Left ventricle myocardium inferior (tissue), 1 donor: ENCODE data around the gene ZKSCAN2. TPM values are rescaled to one million over a fixed set of nuclear protein-coding genes. Genes with fewer than 3 reads are reported as not detected.

ENCODE experiments used
- DNase-seq: peaks from one replicate; pipeline ENCODE4 v3.0.0-alpha.2; 2020
- H3K27ac ChIP-seq: fragments of 200-600 bp; replicated peaks from 2 replicates; pipeline ENCODE4 v1.8.0; 2021
- H3K27me3 ChIP-seq: fragments of 200-600 bp; 2 replicates; pipeline ENCODE4 v1.8.0; 2021; ENCODE audit warnings: low read depth
- H3K36me3 ChIP-seq: fragments of 200-600 bp; 2 replicates; pipeline ENCODE4 v1.8.0; 2021
- H3K4me1 ChIP-seq: fragments of 200-600 bp; 2 replicates; pipeline ENCODE4 v1.8.0; 2021
- H3K4me3 ChIP-seq: fragments of 200-600 bp; 2 replicates; pipeline ENCODE4 v1.8.0; 2021; ENCODE audit warnings: mild to moderate bottlenecking, moderate library complexity
- H3K9me3 ChIP-seq: fragments of 200-600 bp; replicated peaks from 2 replicates; pipeline ENCODE4 v1.8.0; 2021
- CTCF ChIP-seq: fragments of 200-600 bp; IDR thresholded peaks from 2 replicates; pipeline ENCODE4 v1.8.0; 2021; ENCODE audit warnings: antibody characterized with exemption, mild to moderate bottlenecking, borderline replicate concordance
- intact Hi-C: fragments of 100-400 bp; cut with micrococcal nuclease; formaldehyde crosslinking; loops from one replicate; pipeline ENCODE4 v1.11.0; 2022
- long read RNA-seq: library from polyadenylated mRNA; unstranded; transcript quantifications from one replicate; pipeline ENCODE4 v2.0.0, GENCODE V29; 2021
- total RNA-seq: library from RNA; stranded (reverse); fragmentation: NEBNext Ultra II Directional; extraction: Animal tissue kit (Norgen Biotek cat#: 25700); gene quantifications from one replicate; pipeline ENCODE4 v1.2.1, GENCODE V29; 2021
- donor health status: DM: no; HTN: yes; CAD: no; lungs with severe emphysema.

ZKSCAN2 gene
- total RNA-seq = 4.4 TPM
- long read RNA-seq, full-length matches to known transcripts = 1 of 4 reads
- long read RNA-seq, partial matches to known transcripts = 3 of 4 reads
- long read RNA-seq, other reads (novel, unspliced or antisense) = 0 of 4 reads

GRCh38 chr16:25257470-25257955, at the start of gene ZKSCAN2:
ZKSCAN2 (minus strand) TSS chr16:25257845; CDS start chr16:25257127, 718 bp downstream.
- H3K27me3 ChIP-seq = no peaks in the 10 kb centered on the region
- peak within 1 kb of the TSS; percentile 79 for H3K4me3 ChIP-seq
- peak within 1 kb of the TSS; percentile 100 for H3K27ac ChIP-seq
- no peak for TF ChIP-seq CTCF
- intact Hi-C loops = no loop called here
- peaks cover 60% of the 10 kb centered on the region for H3K4me1 ChIP-seq
- H3K9me3 ChIP-seq = no peaks in the 10 kb centered on the region
- peaks cover 25% of the 10 kb centered on the region for H3K36me3 ChIP-seq
- DNase-seq = peak; percentile 92

GRCh38 chr16:25299792-25300590, 42.3 kb upstream of the ZKSCAN2 start:
- peaks cover 6% of the 10 kb centered on the region for H3K9me3 ChIP-seq
- intact Hi-C loops = no loop called here
- DNase-seq = no peak
- H3K36me3 ChIP-seq = no peaks in the 10 kb centered on the region
- H3K27ac ChIP-seq = no peak overlapping the region
- no peak for TF ChIP-seq CTCF
- H3K27me3 ChIP-seq = peaks cover 16% of the 10 kb centered on the region
- no peak overlapping the region for H3K4me3 ChIP-seq
- H3K4me1 ChIP-seq = no peaks in the 10 kb centered on the region

- H3K4me3 ChIP-seq = no peak overlapping the region
- H3K9me3 ChIP-seq = no peaks in the 10 kb centered on the region
- DNase-seq = no peak
- H3K27me3 ChIP-seq = peaks cover 16% of the 10 kb centered on the region
- intact Hi-C loops = no loop called here
- TF ChIP-seq CTCF = no peak
- no peaks in the 10 kb centered on the region for H3K4me1 ChIP-seq
- H3K27ac ChIP-seq = no peak overlapping the region
- no peaks in the 10 kb centered on the region for H3K36me3 ChIP-seq
Observed at GRCh38 chr16:25298165-25298872, 40.7 kb upstream of the ZKSCAN2 start.

GRCh38 chr16:25297151-25297787, 39.6 kb upstream of the ZKSCAN2 start:
- no peak overlapping the region for H3K27ac ChIP-seq
- intact Hi-C loops = no loop called here
- no peaks in the 10 kb centered on the region for H3K4me1 ChIP-seq
- no peak overlapping the region for H3K4me3 ChIP-seq
- peaks cover 16% of the 10 kb centered on the region for H3K27me3 ChIP-seq
- H3K9me3 ChIP-seq = no peaks in the 10 kb centered on the region
- no peak for TF ChIP-seq CTCF
- DNase-seq = no peak
- no peaks in the 10 kb centered on the region for H3K36me3 ChIP-seq

- Histone ChIP-seq H3K4me3 (no peak overlapping the region), H3K27ac (no peak overlapping the region), H3K9me3 (no peaks in the 10 kb centered on the region), H3K4me1 (no peaks in the 10 kb centered on the region), H3K36me3 (no peaks in the 10 kb centered on the region), H3K27me3 (peaks cover 6% of the 10 kb centered on the region)
- DNase-seq = no peak
- TF ChIP-seq CTCF = no peak
- intact Hi-C loops = no loop called here
Observed at GRCh38 chr16:25291580-25291979, 33.9 kb upstream of the ZKSCAN2 start.
